DMS79 (cell line): Measurements from ENCODE around the gene MPP7.

Source experiments
- DNase-seq: peaks from one replicate; lab custom pipeline; 2025; lab: John Stamatoyannopoulos, UW

Gene MPP7

DNA sequence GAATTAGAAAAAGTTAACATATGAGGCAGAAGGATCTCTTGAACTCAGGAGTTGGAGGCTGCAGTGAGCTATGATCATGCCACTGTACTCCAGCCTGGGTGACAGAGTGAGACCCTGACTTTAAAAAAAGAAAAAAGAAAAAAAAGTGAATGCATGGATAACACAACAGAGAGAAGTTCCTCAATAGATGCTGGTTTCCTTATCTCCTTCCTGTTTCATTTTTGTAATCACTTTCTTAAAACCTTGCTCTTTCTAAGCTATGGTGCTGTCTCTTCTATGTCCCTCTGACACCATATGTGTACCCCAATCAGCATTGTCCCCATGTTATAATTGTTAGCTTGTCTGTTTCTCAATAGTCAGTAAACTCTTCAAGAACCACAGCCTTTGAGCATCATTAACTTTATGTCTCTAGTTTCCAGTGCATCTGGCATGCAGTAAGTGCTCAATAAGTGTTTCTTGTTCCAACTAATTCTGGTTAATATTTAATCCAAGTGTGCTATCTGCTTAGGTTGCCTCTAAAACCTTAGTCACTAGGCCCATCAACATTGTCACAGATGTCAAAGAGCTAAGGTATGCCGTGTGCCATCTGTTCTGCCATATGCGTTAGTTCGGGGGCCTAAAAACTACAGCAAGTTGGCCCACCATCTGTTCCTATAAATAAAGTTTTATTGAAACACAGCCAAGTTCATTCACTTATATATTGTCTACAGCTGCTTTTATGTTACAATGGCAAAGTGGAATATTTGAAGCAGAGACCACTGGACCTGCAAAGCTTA lies 36.2 kb downstream of the MPP7 start:
- DNase-seq, result no peak

- DNase-seq, result no peak
Observed at GRCh38 chr10:28263136-28263857, 39.6 kb downstream of the MPP7 start.

DNA sequence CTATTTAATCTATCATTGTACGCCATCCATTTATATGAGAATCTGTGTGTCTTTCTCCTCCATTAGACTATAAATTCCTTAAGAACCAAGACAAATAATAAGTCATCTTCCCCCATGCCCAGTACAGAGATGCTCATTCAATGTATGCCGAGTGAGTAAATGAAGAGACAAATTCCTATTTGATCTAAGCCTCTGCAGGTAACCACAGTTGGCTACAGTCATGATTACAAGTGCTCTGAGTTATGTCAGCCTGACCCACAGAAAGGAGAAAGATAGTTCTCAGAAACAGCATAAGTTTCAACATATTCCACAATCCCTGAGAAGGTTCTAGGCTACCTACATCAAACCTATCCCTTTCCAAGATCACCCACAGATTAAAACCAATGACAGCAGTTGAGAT lies 46.1 kb downstream of the MPP7 start:
- no peak for DNase-seq

- no peak for DNase-seq
Observed at GRCh38 chr10:28254290-28254985, 48.4 kb downstream of the MPP7 start.

DNA sequence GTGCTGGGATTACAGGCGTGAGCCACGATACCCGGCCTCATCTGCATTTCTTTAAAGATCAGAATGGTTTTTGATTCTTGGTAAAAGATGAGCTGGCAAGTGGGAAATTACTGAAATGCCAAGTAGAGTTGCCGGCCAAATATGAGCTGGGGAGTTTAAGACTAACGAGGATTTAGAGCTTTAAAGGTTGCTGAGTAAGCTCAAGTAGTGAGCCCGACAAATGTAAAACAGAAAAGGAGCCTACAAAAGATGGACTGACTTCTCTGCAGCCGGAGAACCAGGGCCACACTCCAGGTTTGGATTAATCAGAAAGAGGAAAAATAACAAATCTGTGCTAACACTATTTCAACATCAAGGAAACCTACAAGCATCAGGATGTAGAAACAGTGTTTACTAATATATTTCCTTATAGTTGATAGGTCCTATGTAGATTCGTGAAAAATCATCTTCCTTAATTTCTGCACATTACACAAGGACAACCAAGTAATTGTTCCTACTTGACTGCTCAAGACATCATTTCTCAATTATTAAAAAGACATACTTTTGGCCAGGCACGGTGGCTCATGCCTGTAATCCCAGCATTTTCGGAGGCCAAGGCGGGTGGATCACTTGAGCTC lies 49.6 kb downstream of the MPP7 start:
- DNase-seq, result no peak
